CD4-positive, alpha-beta T cell treated with Interleukin-6 for 4 hours (primary cell): Measurements from ENCODE around the gene MICU2.
"Not testable (repeated sequence)": the region's sequence is repeated elsewhere in the genome, so short reads cannot be mapped to it uniquely, and the experiment has no call there.

ENCODE experiments used
- DNase-seq: peaks from one replicate; pipeline ENCODE4 v3.0.0-alpha.2; 2020; ENCODE audit warnings: mixed read lengths

The MICU2 gene

GRCh38 chr13:21594715-21595545 is 9.0 kb downstream of the MICU2 start:
- no peak for DNase-seq

DNA sequence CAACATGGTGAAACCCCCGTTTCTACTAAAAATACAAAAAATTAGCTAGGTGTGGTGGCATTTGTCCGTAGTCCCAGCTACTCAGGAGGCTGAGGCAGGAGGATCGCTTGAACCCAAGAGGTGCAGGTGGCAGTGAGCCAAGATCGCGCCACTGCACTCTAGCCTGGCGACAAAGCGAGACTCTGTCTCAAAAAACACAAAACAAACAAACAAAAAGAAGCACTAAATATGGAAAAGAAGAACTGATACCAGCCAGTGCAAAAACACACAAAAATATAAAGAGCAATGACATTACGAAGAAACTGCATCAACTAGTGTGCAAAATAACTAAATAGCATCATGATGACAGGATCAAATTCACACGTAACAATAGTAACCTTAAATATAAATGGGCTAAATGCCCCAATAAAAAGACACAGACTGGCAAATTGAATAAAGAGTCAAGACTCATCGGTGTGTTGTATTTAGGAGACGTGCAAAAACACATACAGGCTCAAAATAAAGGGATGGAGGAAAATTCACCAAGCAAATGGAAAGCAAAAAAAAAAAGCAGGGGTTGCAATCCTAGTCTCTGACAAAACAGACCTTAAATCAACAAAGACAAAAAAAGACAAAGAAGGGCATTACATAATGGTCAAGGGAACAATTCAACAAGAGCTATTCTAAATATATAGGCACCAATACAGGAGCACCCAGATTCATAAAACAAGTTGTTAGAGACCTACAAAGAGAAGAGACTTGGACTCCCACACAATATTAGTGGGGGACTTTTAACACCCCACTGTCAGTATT is 13.1 kb downstream of the MICU2 start:
- not testable (repeated sequence) for DNase-seq

DNA sequence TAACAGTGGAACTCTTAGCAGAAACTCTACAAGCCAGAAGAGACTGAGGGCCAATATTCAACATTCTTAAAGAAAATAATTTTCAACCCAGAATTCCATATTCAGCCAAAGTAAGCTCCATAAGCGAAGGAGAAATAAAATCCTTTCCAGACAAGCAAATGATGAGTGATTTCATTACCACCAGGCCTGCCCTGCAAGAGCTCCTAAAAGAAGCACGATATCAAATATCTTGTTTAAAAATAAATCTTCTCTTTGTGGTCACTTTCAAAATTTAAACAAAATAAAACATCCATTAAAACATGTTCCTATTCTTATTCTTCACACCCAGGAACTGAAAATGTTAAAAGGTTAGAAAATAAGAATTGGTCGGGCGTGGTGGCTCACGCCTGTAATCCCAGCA is 13.7 kb downstream of the MICU2 start:
- no peak for DNase-seq

GRCh38 chr13:21589510-21589909 is 14.5 kb downstream of the MICU2 start:
- DNase-seq, result not testable (repeated sequence)

DNA sequence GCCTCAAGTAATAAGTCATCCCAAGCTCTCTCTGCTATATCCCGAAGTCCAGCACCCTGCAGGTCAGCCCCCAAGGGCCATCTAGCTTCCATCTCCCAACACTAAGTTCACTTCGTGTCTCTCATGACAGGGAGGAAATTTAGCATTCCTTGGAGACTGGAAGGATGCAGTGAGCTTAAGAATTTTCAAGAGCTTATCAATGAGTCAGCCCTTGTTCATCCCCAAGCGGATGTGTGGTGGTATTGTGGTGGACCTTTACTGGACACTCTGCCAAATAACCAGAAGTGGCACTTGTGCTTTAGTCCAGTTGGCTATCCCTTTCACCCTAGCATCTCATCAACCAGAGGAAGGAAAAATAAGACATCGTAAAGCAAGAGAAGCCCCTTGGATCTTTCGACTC is 15.6 kb downstream of the MICU2 start:
- DNase-seq, result not testable (repeated sequence)

GRCh38 chr13:21584973-21585592 is 18.9 kb downstream of the MICU2 start:
- no peak for DNase-seq

DNA sequence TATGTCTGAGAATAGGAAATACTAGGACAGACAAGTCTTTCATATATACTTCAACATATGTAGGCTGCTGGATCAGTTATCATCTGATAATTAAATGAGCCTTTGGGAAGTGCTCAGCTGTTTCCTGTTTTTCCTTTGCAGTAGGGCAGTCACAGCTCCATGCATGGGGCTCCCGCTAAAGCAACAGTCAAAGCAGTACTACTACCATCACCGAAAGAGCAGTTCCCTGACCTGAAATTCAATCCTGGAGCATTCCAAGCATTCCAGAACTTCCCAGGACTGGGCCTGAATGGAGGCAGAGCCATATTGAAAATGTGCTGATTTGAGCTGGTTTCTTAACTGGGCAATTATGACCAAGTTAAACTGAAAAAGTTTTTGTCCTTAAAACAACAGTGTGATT is 20.5 kb downstream of the MICU2 start:
- DNase-seq, result no peak

- no peak for DNase-seq
These were observed 23.2 kb downstream of the MICU2 start for GRCh38 chr13:21580736-21581135.

- DNase-seq, result no peak
These were observed 24.1 kb downstream of the MICU2 start for GRCh38 chr13:21579754-21580316.

DNA sequence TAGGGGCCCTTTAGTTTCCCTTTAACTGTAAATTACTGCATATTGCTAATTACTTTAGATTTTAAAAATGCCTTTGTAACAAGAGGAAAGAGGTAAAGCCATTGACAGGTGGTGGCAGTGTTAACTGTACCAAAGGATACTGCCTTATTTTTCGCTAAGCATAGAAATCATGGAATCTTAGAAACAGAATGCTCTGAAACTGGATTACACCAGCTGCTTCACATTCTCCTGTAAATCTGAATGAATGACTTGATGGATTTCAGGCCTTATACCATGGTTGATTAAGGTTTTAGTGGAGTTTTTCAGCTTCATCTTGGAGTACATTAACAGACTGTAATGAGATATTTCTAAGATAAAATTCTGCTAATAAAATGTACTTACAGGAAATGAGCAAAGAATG is 25.2 kb downstream of the MICU2 start:
- DNase-seq, result no peak

DNA sequence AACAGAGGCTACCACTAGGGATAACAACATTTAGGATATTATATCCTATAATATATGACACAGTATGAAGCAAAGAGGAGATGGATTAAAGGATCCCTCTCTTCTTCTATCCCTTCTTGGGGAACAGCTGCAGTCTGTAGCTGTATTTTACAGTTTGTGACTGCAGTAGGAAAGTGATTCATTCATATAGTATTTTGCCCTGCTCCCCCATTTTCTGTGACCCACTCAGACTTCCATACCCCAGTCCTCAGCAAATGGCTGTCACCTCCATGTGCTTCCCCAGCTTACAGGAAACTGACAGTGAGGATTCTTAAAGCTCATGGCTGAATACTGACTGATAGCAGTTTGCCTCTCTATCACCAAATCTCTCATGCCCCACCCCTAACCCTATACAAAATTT is 27.5 kb downstream of the MICU2 start:
- no peak for DNase-seq

GRCh38 chr13:21573920-21574712 is 29.9 kb downstream of the MICU2 start:
- DNase-seq, result no peak

DNA sequence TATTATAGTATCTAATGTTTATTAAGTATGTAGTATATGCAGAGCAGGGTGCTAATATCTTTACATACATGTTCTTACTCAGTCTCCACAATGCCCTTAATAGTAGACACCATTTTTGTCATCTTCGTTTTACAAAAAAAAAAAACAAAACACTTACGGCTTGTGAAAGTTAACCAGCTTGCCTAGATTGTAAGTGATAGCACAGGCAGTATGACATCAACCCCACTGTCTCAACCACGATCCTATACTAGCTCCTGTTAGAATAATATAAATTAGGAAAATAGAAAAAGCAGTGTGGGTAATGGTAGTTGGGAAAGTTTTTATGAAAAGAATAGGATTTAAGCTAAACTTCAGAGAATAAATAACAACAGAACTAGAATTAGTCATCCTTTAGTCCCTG is 34.3 kb downstream of the MICU2 start:
- DNase-seq, result no peak

DNA sequence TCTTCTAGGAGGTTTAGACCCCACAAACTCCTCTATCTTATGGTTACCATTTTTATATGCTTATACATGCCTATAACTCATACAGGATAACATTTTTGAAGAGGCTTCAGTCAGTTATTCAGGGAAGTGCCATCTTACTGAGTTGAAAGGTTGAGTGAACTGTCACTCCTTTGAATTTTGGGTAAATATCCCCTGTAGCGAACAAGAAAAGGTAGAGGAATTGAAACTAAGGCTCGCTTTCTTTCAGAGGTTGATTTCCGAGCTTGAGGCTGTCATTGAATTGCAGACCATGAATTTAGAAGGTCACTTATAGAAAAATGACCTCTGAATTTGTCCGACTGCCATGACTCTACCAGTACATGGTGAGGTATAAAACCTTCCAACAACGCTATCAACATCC is 35.1 kb downstream of the MICU2 start:
- no peak for DNase-seq

GRCh38 chr13:21567714-21568113 is 36.3 kb downstream of the MICU2 start:
- DNase-seq, result no peak

DNA sequence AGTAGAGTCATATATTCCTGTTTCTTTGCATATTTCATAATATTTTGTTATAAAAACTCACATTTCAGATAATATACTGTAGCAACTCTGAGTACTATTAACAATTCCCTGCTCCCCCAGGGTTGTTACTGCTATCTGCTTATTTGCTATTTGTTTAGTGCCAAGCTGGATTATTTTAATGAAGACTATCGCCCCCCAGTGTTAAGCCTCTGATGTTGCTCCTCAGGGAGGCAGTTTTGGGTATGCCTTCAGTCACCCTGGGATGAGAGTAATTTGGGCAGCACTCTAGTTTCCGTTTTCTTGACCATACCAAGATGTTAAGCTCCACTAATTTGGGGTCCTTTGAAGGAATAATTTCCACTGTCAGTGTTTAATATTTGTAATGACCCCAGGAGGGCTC is 46.0 kb downstream of the MICU2 start:
- peak; percentile 4 for DNase-seq

DNA sequence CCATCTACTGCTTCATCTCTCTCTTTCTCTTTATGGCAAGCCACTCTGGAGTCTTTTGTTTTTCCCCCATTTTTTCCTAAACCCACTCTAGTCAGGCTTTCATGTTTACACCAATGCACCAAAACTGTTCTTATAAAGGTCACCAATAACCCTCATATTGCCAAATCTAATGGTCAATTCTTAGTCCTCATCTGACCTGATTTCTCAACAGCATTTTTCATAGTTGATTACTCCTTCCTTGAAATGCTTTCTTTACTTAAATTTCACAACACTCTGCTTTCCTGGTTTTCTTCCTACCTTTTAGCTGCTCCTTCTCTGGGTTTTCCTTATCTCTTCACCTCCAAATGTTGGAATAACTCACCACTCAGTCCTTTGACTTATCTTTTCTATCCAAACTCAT is 47.9 kb downstream of the MICU2 start:
- DNase-seq, result no peak

- DNase-seq, result not testable (repeated sequence)
These were observed 50.7 kb downstream of the MICU2 start for GRCh38 chr13:21553261-21553660.

DNA sequence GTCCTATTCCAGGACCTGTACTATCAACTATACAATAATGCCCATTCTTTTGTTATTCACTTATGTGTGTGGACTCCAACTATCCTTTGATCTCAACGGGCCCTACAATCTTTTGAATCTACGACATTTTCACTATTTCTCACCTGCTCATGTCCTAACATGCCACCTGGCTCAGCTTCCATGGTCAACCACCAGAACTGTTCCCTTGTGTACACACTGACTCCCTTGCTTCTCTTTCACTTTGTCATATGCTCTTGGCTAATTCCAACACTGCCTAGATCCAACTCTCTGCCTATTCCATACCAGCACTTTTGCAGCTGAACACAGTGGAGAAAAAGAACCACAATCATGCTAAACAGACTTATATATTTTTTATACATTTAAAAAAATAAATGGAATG is 53.1 kb downstream of the MICU2 start:
- no peak for DNase-seq

- no peak for DNase-seq
These were observed 54.3 kb downstream of the MICU2 start for GRCh38 chr13:21549633-21550032.

- no peak for DNase-seq
These were observed 55.4 kb downstream of the MICU2 start for GRCh38 chr13:21548577-21548976.

- DNase-seq, result no peak
These were observed 57.6 kb downstream of the MICU2 start for GRCh38 chr13:21546372-21546771.

DNA sequence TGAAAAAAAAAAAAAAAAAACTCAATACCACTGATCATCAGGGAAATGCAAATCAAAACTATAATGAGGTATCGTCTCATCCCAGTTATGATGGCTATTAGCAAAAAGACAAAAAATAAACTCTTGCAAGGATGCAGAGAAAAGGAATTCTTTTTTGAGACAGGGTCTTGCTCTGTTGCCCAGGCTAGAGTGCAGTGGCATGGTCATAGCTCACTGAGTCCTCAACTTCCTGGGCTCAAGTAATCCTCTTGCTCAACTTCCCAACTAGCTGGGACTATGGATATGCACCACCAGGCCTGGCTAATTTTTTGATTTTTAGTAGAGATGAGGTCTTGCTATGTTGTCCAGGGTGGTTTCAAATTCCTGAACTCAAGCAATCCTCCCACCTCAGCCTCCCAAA is 59.5 kb downstream of the MICU2 start:
- DNase-seq, result no peak
